Naive B cell (primary cell): ENCODE results near the gene TMEM18. TPM values are rescaled to one million over a fixed set of nuclear protein-coding genes. Genes with fewer than 3 reads are reported as not detected.

Experiments used
- ATAC-seq, 2 donors: fragments of 150-1000 bp; cut with Tn5 transposase; 2 replicates each; pipeline ENCODE4 v1.10.0; 2021; ENCODE audit warnings: low read depth in 2 of 2, mild to moderate bottlenecking in 2 of 2, moderate library complexity in 2 of 2
- DNase-seq: peaks from one replicate; pipeline ENCODE4 v3.0.0; 2022
- H3K27ac Mint-ChIP-seq, 6 donors: one replicate each; pipeline ENCODE4 v1.8.0; 2020 to 2022; ENCODE audit warnings: mild to moderate bottlenecking in 6 of 6, mixed read lengths in 6 of 6, moderate library complexity in 5 of 6, inconsistent platforms in 2 of 6
- H3K27me3 Mint-ChIP-seq, 3 donors: one replicate each; pipeline ENCODE4 v1.8.0; 2021 to 2022; ENCODE audit warnings: mixed read lengths in 3 of 3, mild to moderate bottlenecking in 1 of 3
- H3K36me3 Mint-ChIP-seq, 2 donors: one replicate each; pipeline ENCODE4 v1.8.0; 2020 to 2022; ENCODE audit warnings: mixed read lengths in 2 of 2, inconsistent platforms in 1 of 2, mild to moderate bottlenecking in 1 of 2
- H3K4me1 Mint-ChIP-seq, 3 donors: one replicate each; pipeline ENCODE4 v1.8.0; 2020 to 2022; ENCODE audit warnings: mixed read lengths in 3 of 3, inconsistent platforms in 1 of 3, mild to moderate bottlenecking in 1 of 3, moderate library complexity in 1 of 3
- H3K4me3 Mint-ChIP-seq, 8 donors: one replicate each; pipeline ENCODE4 v1.8.0; 2020 to 2022; ENCODE audit warnings: mild to moderate bottlenecking in 8 of 8, mixed read lengths in 8 of 8, moderate library complexity in 8 of 8, inconsistent platforms in 2 of 8
- H3K9me3 Mint-ChIP-seq, 7 donors: one replicate each; pipeline ENCODE4 v1.8.0; 2020 to 2022; ENCODE audit warnings: mixed read lengths in 7 of 7, mild to moderate bottlenecking in 5 of 7, inconsistent platforms in 2 of 7, moderate library complexity in 1 of 7
- polyA plus RNA-seq, 6 donors: library from polyadenylated mRNA; unstranded; fragments of 300-500 nt; fragmentation: Illumina TruSeq; gene quantifications; one replicate each; pipeline ENCODE4 v1.2.3, GENCODE V29; 2021; ENCODE audit warnings: low read depth in 6 of 6

The TMEM18 gene
- polyA plus RNA-seq, 6 donors from 2014 or later, result 22.2 to 40.5 (median 25.3) TPM

GRCh38 chr2:641164-641871 is 35.9 kb downstream of the TMEM18 start:
- peaks cover 13 to 31% (median 14%) of the 10 kb centered on the region in 3 donors for H3K27me3 Mint-ChIP-seq
- no peaks in the 10 kb centered on the region for H3K36me3 Mint-ChIP-seq
- ATAC-seq (no peak), DNase-seq (no peak)
- H3K27ac Mint-ChIP-seq, result peak overlapping the region in 1 of 6 donors; percentile 1
- peak overlapping the region in 1 of 8 donors; percentile 18 for H3K4me3 Mint-ChIP-seq
- H3K4me1 Mint-ChIP-seq, result peaks cover 0 to 6% (median 2%) of the 10 kb centered on the region in 3 donors
- H3K9me3 Mint-ChIP-seq, result no peaks in the 10 kb centered on the region

DNA sequence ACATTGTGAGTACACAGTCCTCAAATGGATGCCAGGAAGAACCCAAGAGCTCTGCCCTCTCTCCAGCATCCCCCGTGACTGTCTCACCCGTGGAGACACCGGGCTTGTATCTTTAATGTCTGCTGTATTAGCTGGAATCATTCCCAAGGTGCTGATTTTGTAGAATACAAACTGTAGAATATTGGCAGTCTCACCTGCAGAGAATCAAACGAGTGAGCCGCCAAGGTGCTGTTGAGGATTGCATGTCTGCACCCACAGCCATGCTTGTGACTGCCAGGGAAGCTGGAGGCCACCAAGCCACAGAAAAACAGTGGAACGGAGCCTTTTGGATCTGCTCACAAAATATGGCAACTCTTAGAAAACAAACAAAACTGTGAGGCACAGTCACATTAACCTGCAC is 37.5 kb downstream of the TMEM18 start:
- ATAC-seq (no peak), DNase-seq (no peak)
- Mint-ChIP-seq H3K4me1 (peaks cover 0 to 6% (median 2%) of the 10 kb centered on the region in 3 donors), H3K27me3 (peaks cover 16 to 30% (median 16%) of the 10 kb centered on the region in 3 donors), H3K36me3 (no peaks in the 10 kb centered on the region), H3K9me3 (no peaks in the 10 kb centered on the region), H3K27ac (peak overlapping the region in 1 of 6 donors; percentile 6), H3K4me3 (no peak overlapping the region)

DNA sequence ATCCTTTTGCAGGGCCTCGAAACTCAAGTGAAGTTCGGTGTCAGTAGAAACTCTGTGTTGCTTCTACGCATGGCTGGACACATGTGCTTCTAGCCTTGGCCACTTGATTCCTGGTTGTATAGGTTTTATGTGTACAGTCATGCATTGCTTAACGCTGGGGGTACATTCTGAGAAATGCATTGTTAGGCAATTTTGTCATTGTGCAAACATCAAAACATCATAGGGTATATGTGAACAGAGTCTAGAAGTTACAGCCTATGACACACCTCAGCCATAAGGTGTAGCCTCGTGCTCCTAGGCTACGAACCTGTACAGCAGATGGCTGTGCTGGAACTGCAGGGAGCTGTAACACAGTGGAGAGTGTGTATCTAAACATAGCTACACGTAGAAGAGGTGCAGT is 39.4 kb downstream of the TMEM18 start:
- Mint-ChIP-seq H3K27ac (no peak overlapping the region), H3K4me1 (peaks cover 0 to 6% (median 2%) of the 10 kb centered on the region in 3 donors), H3K27me3 (peaks cover 14 to 26% (median 14%) of the 10 kb centered on the region in 3 donors), H3K9me3 (no peaks in the 10 kb centered on the region), H3K4me3 (no peak overlapping the region), H3K36me3 (no peaks in the 10 kb centered on the region)
- ATAC-seq (no peak), DNase-seq (no peak)

DNA sequence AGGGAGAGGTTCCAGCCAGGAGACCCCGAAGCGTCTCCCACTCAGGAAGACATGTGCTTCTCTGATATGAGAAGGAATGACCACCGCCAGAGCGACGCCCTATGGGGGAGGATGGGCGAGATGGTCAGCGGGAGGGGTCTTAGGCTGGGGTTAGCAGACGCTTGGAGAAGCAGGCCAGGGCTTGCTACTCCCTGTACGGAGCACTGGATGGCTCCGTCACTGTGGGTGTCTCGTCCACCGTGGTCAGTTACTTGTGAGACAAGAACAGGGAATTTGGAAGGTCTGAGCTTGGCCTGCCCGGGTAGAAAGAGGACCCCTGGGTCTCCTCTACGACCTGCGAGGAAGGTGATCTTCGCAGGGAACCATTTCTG is 39.8 kb downstream of the TMEM18 start:
- H3K27me3 Mint-ChIP-seq, result peaks cover 14 to 26% (median 14%) of the 10 kb centered on the region in 3 donors
- DNase-seq, result no peak
- H3K36me3 Mint-ChIP-seq, result no peaks in the 10 kb centered on the region
- no peak for ATAC-seq
- peak overlapping the region in 4 of 8 donors; percentile 86 to 90 (median 88) for H3K4me3 Mint-ChIP-seq
- H3K9me3 Mint-ChIP-seq, result no peaks in the 10 kb centered on the region
- peaks cover 0 to 6% (median 2%) of the 10 kb centered on the region in 3 donors for H3K4me1 Mint-ChIP-seq
- no peak overlapping the region for H3K27ac Mint-ChIP-seq

GRCh38 chr2:636641-637405 is 40.4 kb downstream of the TMEM18 start:
- Mint-ChIP-seq H3K27me3 (peaks cover 14 to 26% (median 14%) of the 10 kb centered on the region in 3 donors), H3K9me3 (peaks cover 0 to 1% (median 0%) of the 10 kb centered on the region in 7 donors), H3K4me1 (peaks cover 0 to 6% (median 2%) of the 10 kb centered on the region in 3 donors), H3K27ac (peak overlapping the region in 4 of 6 donors; percentile 46 to 83 (median 72)), H3K36me3 (no peaks in the 10 kb centered on the region), H3K4me3 (peak overlapping the region; percentile 79 to 90 (median 88))
- ATAC-seq, result peak; percentile 73 to 80
- peak; percentile 50 for DNase-seq

GRCh38 chr2:635687-636621 is 41.3 kb downstream of the TMEM18 start:
- Mint-ChIP-seq H3K36me3 (no peaks in the 10 kb centered on the region), H3K4me1 (peaks cover 0 to 6% (median 2%) of the 10 kb centered on the region in 3 donors), H3K4me3 (peak overlapping the region in 6 of 8 donors; percentile 49 to 90 (median 86)), H3K27me3 (peaks cover 14 to 26% (median 14%) of the 10 kb centered on the region in 3 donors), H3K9me3 (peaks cover 0 to 5% (median 0%) of the 10 kb centered on the region in 7 donors), H3K27ac (peak overlapping the region in 2 of 6 donors; percentile 79 to 83)
- DNase-seq (no peak), ATAC-seq (peak; percentile 16 to 41)

DNA sequence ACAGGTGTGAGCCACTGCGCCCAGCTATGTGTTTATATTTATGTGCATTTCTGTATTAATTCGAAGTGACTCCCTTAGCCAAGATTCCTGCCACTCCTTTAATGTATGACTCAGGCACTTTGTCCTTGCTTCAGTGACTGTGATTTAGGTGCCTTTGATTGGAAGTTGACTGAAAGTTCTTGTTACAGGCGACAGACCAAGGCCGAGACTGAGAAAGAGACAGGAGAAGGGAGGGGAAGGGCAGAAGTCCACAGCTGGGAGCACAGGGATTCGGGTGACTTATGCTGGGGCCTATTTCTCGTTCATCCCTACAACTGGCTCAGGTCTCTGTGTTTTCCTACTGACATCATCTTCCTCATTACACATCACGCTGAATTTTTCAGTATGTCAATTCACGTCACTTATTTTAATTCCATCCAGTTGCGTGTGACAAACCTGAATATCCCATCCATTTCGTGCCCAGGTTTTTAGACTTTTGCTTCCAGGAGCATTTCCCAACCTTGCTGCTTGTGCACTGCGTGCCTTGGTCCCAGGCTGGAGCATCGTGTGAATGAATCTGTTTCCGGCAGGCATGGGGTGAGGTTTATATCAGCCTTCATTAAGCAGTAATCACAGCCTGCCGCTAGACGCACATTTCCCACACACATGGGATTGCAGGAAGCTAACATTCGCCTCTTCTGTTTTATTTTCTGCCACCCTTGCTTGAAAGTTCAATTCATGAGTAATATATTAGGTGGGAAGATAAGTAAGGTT is 42.4 kb downstream of the TMEM18 start:
- ATAC-seq (no peak), DNase-seq (no peak)
- peaks cover 14 to 26% (median 16%) of the 10 kb centered on the region in 3 donors for H3K27me3 Mint-ChIP-seq
- H3K4me3 Mint-ChIP-seq, result no peak overlapping the region
- H3K36me3 Mint-ChIP-seq, result no peaks in the 10 kb centered on the region
- peak overlapping the region in 1 of 6 donors; percentile 22 for H3K27ac Mint-ChIP-seq
- H3K9me3 Mint-ChIP-seq, result peaks cover 0 to 5% (median 0%) of the 10 kb centered on the region in 7 donors
- H3K4me1 Mint-ChIP-seq, result peaks cover 0 to 6% (median 2%) of the 10 kb centered on the region in 3 donors

DNA sequence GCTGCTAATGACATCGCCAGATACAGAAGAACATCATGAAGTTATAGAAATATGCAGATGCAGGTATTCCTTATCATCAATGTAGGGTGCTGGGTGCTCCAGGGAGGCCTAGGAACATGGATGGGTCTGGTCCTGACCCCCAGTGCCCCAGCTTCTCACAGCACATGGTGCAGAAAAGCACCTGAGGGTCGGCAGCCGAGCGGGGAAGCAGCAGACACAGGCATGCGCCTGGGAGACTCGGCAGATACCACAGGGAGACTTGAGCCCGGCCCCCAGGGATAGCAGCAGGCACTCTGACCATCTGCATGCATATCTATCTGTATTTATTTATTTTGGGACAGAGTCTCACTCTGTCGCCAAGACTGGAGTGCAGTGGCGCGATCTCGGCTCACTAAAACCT is 43.2 kb downstream of the TMEM18 start:
- H3K4me3 Mint-ChIP-seq, result no peak overlapping the region

DNA sequence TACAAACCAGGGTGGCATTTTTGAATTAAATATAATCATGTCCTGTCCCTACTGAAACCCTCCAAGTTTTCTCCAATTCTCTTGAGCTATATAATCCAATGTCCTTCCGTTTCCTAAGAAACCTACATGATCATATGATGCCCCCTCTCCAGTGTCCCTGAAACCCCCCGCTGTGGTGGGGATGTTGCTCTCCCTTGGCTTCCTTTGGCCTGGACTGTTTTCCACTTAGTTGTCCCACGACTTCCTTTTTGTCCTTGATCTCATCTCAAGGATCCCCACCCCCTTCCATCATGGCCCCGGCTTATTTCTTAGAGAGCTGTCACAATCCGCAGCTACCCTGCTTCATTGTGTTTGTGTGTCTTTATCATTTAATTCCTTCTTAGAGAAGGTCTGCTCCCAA is 43.8 kb downstream of the TMEM18 start:
- Mint-ChIP-seq H3K4me3 (no peak overlapping the region), H3K27me3 (peaks cover 19 to 26% (median 19%) of the 10 kb centered on the region in 3 donors), H3K9me3 (peaks cover 0 to 5% (median 0%) of the 10 kb centered on the region in 7 donors), H3K36me3 (no peaks in the 10 kb centered on the region), H3K4me1 (peaks cover 0 to 6% (median 2%) of the 10 kb centered on the region in 3 donors), H3K27ac (peak overlapping the region in 2 of 6 donors; percentile 2 to 11)
- ATAC-seq (no peak), DNase-seq (no peak)

More for the DNA sequence above, 43.2 kb downstream of the TMEM18 start:
- DNase-seq, result no peak
- Mint-ChIP-seq H3K9me3 (peaks cover 0 to 5% (median 0%) of the 10 kb centered on the region in 7 donors), H3K27me3 (peaks cover 14 to 26% (median 19%) of the 10 kb centered on the region in 3 donors), H3K4me1 (peaks cover 0 to 6% (median 2%) of the 10 kb centered on the region in 3 donors), H3K27ac (peak overlapping the region in 1 of 6 donors; percentile 11), H3K36me3 (no peaks in the 10 kb centered on the region)
- ATAC-seq, result no peak

GRCh38 chr2:632471-632870 is 44.7 kb downstream of the TMEM18 start:
- peaks cover 19 to 24% (median 24%) of the 10 kb centered on the region in 3 donors for H3K27me3 Mint-ChIP-seq
- ATAC-seq (no peak), DNase-seq (no peak)
- H3K9me3 Mint-ChIP-seq, result peaks cover 0 to 5% (median 0%) of the 10 kb centered on the region in 7 donors
- no peaks in the 10 kb centered on the region for H3K36me3 Mint-ChIP-seq
- H3K4me1 Mint-ChIP-seq, result peaks cover 0 to 6% (median 2%) of the 10 kb centered on the region in 3 donors
- H3K4me3 Mint-ChIP-seq, result no peak overlapping the region
- no peak overlapping the region for H3K27ac Mint-ChIP-seq

DNA sequence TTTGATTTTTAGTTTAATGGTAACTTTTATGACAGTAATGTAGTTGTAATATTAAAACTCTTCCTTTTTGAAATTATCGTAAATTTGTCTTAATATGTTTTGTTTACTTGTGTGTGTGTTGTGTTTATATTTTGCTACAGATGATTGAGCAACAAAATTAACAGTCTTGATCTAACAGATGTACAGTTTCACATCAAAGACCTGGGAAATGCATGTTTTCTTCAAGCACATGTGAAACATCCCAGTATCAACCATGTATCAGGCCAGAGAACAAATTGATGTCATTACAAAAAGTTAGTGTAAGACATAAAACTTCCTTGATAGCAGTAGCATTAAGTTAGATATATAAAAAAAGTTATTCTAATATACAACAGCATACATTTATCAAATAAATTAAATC is 45.5 kb downstream of the TMEM18 start:
- Mint-ChIP-seq H3K4me3 (no peak overlapping the region), H3K9me3 (peaks cover 0 to 5% (median 0%) of the 10 kb centered on the region in 7 donors), H3K4me1 (peaks cover 0 to under 1% (median 0%) of the 10 kb centered on the region in 3 donors), H3K36me3 (no peaks in the 10 kb centered on the region), H3K27ac (no peak overlapping the region), H3K27me3 (peaks cover 14 to 27% (median 23%) of the 10 kb centered on the region in 3 donors)
- DNase-seq (no peak), ATAC-seq (no peak)
